NCI-H226 (cell line): ENCODE results near the gene CELSR2.

Source experiments
- DNase-seq: peaks from one replicate; pipeline ENCODE4 v3.0.0-alpha.2; 2015

The CELSR2 gene

DNA sequence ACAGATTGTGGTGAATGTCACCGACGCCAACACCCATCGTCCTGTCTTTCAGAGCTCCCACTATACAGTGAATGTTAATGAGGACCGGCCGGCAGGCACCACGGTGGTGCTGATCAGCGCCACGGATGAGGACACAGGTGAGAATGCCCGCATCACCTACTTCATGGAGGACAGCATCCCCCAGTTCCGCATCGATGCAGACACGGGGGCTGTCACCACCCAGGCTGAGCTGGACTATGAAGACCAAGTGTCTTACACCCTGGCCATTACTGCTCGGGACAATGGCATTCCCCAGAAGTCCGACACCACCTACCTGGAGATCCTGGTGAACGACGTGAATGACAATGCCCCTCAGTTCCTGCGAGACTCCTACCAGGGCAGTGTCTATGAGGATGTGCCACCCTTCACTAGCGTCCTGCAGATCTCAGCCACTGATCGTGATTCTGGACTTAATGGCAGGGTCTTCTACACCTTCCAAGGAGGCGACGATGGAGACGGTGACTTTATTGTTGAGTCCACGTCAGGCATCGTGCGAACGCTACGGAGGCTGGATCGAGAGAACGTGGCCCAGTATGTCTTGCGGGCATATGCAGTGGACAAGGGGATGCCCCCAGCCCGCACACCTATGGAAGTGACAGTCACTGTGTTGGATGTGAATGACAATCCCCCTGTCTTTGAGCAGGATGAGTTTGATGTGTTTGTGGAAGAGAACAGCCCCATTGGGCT lies 3.0 kb downstream of the CELSR2 start:
- no peak for DNase-seq

DNA sequence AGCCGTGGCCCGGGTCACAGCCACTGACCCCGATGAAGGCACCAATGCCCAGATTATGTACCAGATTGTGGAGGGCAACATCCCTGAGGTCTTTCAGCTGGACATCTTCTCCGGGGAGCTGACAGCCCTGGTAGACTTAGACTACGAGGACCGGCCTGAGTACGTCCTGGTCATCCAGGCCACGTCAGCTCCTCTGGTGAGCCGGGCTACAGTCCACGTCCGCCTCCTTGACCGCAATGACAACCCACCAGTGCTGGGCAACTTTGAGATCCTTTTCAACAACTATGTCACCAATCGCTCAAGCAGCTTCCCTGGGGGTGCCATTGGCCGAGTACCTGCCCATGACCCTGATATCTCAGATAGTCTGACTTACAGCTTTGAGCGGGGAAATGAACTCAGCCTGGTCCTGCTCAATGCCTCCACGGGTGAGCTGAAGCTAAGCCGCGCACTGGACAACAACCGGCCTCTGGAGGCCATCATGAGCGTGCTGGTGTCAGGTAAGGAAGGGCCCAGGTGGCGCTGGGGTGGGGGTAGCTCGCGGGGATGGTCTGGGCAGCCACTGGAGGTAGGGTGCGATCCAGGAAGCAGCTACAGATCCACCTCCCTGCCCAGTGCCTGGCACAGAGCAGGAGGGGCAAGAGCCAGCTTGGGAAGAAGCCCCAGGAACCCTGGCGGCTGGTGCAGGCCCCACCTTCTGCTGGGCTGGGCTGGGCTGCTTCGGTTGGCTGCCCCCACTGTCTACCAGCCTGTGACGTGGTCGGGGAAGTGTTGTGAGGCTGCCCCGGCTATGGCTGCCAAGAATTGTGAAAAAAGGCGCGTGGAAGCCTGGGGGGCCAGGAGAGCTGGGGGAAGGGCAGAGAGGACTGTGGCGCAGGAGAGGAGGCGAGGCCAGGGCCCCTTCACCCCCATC lies 3.8 kb downstream of the CELSR2 start:
- no peak for DNase-seq

DNA sequence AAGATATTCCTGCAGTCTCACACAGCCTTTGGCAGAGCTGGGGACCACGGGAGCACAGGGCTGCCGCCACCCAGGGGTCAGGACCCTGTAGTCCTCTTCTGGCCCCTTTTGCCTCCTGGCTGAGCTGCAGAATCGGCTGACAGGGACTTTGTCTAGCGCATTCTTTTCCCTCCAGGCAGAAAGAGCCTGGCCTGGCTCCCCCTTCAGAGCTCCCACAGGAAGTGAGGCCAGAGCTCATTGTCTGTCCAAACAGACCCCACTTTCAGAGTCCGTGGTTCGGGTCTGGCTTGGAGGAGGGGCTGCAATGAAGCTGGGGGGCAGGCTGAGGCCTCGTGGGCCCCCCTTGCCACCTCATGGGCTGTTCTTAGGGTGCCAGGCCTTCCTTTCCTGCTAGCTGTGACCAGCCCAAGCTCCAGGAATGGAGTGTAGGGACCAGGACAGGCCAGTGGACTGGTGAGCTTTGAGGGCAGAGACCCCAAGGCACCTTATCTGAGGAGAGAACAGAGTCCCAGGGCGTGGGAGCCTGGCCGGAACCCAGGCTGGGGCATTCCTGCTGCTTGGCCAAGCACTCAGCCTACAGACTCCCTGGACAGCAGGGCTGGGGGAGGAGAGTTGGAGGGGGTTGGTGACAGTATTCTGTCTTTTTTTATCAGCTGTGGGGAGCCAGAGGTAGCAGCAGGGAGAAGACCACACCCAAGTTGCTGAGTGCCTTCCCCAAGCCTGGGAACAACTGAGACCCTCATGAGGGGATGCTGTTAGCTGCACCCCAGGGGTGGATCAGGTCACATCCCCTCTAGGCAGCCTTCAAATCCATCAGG lies 4.7 kb downstream of the CELSR2 start:
- DNase-seq: peak; percentile 54

DNA sequence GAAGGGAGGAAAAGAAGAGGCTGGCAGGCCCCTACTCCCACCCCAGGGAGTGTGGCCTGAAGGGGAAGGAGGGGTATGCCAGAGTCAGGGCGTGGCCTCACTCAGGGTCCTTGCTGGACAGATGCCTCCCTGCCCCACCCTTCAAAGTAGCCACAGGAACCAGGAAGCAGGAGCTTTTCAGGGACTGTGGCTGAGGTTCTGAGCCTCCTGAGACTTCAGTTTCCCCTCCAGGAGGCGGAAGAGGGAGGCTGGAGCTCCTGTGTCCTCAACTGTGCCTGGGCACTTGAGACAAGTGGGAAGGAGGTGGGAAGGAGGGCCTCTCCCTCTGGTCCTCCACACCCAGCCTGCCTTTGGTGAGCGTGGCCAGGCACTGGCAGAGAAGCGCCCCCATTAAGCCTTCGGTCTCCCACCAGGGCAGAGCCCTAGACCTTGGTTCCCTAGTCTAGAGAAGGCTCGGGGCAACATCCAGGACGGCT lies 5.3 kb downstream of the CELSR2 start:
- no peak for DNase-seq

DNA sequence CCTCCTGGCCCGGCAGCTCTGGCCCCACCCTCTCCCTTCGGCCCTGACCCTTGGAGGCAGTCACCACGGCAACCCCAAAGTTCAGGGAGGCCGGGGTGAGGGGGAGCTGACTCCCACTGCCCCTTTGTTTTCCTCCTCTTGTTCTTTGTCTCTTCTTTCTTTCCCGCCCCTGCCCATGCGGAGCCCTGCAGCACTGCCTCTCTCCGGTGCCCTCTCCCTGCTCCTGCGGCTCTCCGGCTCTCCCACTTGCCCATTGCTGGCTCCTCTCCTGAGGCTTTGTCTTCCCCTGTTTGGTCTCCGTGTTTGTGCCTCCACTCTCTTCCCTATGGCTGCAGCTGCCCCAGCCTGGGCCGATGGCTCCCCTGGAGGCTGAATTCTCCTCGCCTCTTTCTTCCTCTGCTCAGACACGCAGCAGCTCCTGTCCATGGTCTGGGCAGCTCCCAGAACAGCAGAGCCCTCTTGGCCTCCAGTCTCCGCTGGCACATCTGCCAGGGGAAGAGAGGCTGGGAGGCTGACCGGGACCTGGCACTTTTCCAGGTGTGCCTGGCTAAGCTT lies 5.8 kb downstream of the CELSR2 start:
- no peak for DNase-seq

GRCh38 chr1:109255678-109256077 lies 6.3 kb downstream of the CELSR2 start:
- DNase-seq: no peak

- no peak for DNase-seq
Measured at GRCh38 chr1:109256085-109256484, 6.7 kb downstream of the CELSR2 start.

- DNase-seq: peak; percentile 41
Measured at GRCh38 chr1:109256971-109257681, 7.8 kb downstream of the CELSR2 start.

DNA sequence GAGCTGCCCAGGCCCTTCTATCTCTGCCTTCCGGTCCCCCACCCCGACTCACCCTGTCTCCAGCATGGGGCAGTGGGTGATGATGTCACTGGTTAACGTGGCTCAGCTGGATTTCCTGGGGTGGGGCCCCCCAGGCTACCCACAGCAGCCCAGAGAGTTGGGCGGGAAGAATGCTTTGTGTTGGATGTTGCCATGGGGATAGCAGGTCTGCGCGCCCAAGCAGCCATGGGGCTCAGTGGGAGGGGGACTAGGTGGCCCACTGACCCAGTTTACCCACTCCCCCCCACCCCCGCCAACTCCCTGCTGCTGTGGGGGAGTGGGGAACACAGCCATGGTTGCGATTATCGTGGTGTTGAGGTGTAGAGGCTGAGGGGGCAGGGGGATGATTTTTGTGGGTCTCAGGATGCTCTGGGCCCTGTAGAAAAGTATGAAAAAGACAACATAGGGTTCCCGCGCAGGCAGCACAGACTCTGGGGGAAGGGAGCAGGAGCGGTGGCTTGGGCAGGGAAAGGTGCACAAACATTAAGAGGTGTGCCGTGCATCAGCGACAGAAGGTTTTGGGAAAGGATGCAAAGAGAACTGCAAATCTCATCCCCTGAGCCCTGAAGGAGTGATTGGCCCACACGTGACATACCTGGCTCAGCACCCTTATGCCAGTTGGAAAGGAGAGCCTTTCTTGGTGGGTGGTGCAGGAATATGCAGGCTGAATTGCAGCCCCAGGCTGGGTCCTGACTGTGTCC lies 8.5 kb downstream of the CELSR2 start:
- no peak for DNase-seq

GRCh38 chr1:109258481-109259466 lies 9.4 kb downstream of the CELSR2 start:
- DNase-seq: no peak

DNA sequence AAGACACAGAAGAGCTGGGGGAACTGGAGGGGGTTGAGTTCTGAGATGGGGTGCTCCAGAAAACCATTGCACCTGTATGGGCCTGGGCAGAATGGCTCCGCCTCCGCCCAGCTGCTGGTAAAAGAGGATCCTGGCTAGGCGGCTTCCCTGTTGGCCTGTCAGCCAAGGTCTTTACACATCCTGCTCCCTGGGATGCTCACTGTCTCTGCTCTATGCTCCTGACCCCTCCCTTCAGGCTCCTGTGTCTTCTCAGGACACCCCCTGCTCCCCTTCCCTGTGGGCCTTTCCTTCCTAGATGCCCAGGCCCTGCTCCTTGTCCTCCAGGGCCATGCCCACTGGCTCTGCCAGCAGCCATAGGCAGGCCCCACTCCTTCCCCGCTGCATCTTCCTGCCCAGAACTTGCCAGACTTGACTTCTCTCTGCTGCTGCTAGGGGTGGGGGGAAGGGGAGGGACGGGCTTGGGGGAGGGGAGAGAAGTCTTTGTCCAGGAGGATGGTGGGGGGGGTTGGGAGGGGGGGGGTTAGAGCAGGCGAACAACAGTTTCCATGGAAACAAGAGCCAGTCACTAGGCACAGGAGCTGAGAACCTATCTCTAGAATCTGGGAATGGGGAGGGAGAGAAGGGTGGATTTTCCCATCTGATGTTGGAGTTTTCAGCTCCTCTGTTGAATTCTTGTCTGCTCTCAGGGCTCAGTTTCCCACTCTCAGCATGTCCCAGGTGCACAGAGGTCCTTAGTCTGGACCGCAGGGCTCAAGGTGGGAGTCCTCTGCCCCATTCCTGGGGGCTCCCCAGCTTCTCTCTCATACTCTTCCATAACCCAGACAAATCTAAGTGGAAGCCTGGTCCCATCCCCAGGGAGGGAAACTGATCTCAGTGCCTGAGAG lies 10.6 kb downstream of the CELSR2 start:
- DNase-seq: no peak

DNA sequence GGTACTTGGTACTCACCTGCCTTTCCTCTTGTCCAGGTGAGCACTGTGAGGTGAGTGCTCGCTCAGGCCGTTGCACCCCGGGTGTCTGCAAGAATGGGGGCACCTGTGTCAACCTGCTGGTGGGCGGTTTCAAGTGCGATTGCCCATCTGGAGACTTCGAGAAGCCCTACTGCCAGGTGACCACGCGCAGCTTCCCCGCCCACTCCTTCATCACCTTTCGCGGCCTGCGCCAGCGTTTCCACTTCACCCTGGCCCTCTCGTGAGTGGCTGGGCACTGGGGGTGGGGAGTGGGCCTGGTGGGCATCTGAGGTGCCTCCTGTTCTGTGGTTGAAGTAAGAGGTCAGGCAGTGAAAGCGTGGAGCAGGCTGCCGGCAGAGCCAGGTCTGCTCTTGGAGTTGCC lies 11.7 kb downstream of the CELSR2 start:
- no peak for DNase-seq

DNA sequence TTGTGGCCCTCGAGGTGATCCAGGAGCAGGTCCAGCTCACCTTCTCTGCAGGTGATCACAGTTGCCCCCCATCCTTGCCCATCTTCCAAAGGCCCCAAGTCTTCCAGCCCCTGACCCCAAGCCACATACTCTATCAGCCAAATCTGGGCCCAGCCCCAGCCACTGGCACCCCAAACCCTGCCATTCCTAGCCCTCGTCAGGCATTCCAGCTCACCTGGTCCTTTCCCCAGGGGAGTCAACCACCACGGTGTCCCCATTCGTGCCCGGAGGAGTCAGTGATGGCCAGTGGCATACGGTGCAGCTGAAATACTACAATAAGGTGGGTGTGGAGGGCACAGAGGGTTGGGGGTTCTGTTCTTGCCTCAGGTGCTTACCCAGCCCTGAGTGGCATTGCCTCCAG lies 12.2 kb downstream of the CELSR2 start:
- no peak for DNase-seq

DNA sequence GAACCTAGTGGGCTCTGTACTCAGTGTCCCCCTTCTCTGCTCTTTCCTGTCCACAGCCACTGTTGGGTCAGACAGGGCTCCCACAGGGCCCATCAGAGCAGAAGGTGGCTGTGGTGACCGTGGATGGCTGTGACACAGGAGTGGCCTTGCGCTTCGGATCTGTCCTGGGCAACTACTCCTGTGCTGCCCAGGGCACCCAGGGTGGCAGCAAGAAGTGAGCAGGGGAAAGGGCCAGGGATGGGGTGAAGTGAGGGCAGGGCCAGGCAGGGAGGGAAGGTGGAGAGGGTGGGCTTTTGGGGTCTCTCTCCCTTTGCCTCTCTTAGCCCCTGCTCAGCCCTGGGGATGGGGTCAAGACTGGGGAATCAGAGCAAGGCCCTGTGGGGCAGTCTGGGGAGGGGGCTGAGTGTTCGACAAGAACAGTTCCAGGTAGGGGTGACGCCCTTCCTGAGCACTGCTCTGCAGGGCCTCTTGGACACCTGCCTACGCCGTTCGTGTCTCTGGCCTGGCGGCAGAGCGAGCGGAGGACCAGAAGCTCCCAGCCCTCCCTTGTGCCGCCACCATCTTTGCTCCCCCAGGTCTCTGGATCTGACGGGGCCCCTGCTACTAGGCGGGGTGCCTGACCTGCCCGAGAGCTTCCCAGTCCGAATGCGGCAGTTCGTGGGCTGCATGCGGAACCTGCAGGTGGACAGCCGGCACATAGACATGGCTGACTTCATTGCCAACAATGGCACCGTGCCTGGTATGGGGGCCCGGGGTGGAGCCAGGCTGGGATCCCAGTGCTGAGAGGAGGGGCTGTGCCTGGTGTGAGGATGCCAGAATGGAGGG lies 13.1 kb downstream of the CELSR2 start:
- DNase-seq: no peak

DNA sequence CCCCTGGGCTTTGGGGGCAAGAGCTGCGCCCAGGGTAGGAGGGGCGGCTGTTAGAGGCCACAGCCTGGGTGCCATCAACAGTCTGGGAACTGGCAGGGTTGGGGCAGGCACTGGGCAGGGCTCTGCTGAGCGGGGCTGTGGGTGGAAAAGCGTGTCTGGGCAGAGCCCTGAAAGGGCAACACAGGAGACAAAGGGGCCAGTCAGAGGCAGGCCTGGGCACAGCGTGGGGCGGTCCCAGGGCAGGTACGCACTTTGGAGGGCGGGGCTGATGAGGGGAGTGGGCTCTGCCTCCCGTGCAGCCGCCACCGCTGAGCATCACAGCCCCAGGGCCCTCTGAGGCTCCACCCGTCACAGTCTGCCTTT lies 13.9 kb downstream of the CELSR2 start:
- no peak for DNase-seq

DNA sequence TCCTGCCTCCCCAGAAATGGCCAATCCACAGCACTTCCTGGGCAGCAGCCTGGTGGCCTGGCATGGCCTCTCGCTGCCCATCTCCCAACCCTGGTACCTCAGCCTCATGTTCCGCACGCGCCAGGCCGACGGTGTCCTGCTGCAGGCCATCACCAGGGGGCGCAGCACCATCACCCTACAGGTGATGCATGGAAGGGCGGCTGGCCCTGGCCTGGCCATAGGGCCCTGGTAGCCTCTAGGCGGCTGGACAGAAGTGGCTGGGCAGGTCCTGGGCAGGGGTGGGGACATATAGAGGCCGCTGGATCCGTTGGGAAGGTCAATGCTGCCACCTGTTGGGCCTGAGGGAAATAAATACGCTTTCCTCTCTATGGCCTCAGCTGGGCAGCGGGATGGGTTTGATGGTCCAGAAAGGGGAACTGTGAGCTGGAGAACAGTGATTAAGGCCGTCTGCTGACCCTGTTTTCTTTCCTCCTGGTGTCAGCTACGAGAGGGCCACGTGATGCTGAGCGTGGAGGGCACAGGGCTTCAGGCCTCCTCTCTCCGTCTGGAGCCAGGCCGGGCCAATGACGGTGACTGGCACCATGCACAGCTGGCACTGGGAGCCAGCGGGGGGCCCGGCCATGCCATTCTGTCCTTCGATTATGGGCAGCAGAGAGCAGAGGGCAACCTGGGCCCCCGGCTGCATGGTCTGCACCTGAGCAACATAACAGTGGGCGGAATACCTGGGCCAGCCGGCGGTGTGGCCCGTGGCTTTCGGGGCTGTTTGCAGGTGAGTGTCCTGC lies 14.4 kb downstream of the CELSR2 start:
- DNase-seq: peak; percentile 55

DNA sequence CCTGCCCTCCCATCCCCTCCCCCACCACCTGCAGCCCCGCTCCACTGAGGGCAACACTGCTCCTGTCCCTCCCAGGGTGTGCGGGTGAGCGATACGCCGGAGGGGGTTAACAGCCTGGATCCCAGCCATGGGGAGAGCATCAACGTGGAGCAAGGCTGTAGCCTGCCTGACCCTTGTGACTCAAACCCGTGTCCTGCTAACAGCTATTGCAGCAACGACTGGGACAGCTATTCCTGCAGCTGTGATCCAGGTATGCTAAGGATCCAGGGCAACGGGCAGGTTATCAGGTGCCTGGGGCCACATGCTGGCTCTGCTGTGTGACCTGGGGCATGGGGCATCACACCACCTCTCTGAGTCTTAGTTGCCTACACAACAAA lies 15.0 kb downstream of the CELSR2 start:
- DNase-seq: no peak

DNA sequence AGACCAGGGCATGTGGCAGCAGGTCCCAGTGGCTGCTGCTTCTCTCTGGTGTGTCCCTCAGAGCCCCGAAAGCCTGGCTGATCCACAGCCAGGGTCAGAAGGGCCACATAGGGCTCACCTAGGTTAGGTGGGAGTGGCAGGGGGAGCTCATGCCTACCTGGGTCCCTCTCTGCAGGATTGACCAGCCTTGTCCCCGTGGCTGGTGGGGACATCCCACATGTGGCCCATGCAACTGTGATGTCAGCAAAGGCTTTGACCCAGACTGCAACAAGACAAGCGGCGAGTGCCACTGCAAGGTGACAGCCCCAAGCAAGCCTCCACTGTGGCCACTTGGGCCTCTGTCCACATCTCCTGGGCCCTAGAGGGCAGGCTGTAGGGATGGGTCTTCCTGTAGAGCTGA lies 15.7 kb downstream of the CELSR2 start:
- DNase-seq: no peak
